ENCODE measurements around the gene ANKRD17. TPM values are rescaled to one million over a fixed set of nuclear protein-coding genes. Genes with fewer than 3 reads are reported as not detected.

The ANKRD17 gene
- total RNA-seq, 1 experiment from 2014 or later = 54.6 TPM

DNA sequence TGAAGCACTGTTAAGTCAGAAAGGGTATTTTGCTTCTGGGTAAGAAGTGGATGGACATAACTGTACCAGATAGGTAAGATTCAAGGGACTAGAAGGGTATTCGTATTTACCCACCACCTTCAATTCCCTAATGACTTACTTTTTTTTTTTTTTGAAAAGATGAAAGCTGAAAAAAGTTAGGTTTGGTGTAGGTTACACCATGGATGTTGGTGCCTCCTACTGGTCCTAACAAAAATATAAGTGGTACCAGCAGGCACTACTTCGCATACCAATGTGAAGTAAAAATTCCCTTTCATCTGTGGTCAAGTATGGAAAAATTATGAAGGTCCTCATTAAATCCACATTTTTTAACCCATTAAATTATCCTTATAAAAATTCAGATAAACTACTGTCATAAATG, 7.2 kb downstream of the ANKRD17 start:
- CTCF ChIA-PET = no interaction called here
- Mint-ChIP-seq H3K4me3 (ENCODE audit: low read depth, unreplicated experiment) (no peak overlapping the region), H3K4me1 (ENCODE audit: low read depth, unreplicated experiment) (peaks cover 4% of the 10 kb centered on the region), H3K27ac (ENCODE audit: unreplicated experiment) (no peak overlapping the region), H3K9me3 (ENCODE audit: low read depth, unreplicated experiment) (no peaks in the 10 kb centered on the region), H3K36me3 (ENCODE audit: insufficient read depth, unreplicated experiment) (peaks cover 11% of the 10 kb centered on the region), H3K27me3 (ENCODE audit: unreplicated experiment) (no peaks in the 10 kb centered on the region)
- intact Hi-C loops (cut with micrococcal nuclease; ENCODE audit: unreplicated experiment) = no loop called here
- BruUV-seq (replicated peaks) = no TSS peak
- DNase-seq = no peak
- TF ChIP-seq, protein P1, sequence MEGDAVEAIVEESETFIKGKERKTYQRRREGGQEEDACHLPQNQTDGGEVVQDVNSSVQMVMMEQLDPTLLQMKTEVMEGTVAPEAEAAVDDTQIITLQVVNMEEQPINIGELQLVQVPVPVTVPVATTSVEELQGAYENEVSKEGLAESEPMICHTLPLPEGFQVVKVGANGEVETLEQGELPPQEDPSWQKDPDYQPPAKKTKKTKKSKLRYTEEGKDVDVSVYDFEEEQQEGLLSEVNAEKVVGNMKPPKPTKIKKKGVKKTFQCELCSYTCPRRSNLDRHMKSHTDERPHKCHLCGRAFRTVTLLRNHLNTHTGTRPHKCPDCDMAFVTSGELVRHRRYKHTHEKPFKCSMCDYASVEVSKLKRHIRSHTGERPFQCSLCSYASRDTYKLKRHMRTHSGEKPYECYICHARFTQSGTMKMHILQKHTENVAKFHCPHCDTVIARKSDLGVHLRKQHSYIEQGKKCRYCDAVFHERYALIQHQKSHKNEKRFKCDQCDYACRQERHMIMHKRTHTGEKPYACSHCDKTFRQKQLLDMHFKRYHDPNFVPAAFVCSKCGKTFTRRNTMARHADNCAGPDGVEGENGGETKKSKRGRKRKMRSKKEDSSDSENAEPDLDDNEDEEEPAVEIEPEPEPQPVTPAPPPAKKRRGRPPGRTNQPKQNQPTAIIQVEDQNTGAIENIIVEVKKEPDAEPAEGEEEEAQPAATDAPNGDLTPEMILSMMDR (IDR thresholded peaks at IDR 0.05; ENCODE audit: unreplicated experiment) = no peak

DNA sequence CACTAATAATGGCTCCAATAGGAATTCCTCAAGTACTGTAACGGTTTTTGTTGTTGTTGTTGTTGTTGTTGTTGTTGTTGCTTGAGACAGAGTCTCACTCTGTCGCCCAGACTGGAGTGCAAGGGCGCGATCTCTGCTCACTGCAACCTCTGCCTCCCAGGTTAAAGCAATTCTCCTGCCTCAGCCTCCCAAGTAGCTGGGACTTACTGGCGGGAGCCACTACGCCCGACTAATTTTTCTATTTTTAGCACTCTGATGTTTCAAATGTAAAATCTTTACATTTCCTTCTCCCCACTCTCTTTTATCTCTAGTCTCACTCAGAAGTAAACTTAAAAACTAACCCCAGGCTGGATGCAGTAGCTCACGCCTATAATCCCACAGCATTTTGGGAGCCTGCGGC, 8.0 kb downstream of the ANKRD17 start:
- CTCF ChIA-PET = no interaction called here
- DNase-seq = no peak
- Mint-ChIP-seq H3K9me3 (ENCODE audit: low read depth, unreplicated experiment) (no peaks in the 10 kb centered on the region), H3K36me3 (ENCODE audit: insufficient read depth, unreplicated experiment) (peaks cover 11% of the 10 kb centered on the region), H3K27me3 (ENCODE audit: unreplicated experiment) (no peaks in the 10 kb centered on the region), H3K27ac (ENCODE audit: unreplicated experiment) (no peak overlapping the region), H3K4me1 (ENCODE audit: low read depth, unreplicated experiment) (peaks cover 9% of the 10 kb centered on the region), H3K4me3 (ENCODE audit: low read depth, unreplicated experiment) (no peak overlapping the region)
- intact Hi-C loops (cut with micrococcal nuclease; ENCODE audit: unreplicated experiment) = no loop called here
- TF ChIP-seq, protein P1 (IDR thresholded peaks at IDR 0.05; ENCODE audit: unreplicated experiment) = no peak
- BruUV-seq (replicated peaks) = no TSS peak

DNA sequence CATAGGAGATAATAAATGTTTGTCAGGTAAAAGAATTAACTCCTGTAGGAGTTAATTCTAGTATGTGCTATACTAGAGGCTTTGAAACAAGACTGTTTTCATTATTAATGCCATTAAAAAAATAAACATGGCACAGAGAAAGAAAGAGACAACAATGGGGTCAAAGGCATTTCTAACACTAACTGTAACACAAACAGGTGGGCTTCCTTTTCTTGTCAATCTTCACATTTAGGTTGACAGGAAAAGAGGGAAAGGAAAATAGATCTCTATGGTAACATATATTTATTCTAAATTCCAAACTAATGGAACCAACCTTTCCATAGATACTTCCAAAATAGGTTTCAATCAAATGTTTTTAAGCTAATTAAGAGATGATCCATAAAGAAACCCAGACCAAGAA, 9.8 kb downstream of the ANKRD17 start:
- TF ChIP-seq, protein P1 (IDR thresholded peaks at IDR 0.05; ENCODE audit: unreplicated experiment) = no peak
- intact Hi-C loops (cut with micrococcal nuclease; ENCODE audit: unreplicated experiment) = no loop called here
- CTCF ChIA-PET = interaction anchor here (0.7 kb wide), 1 partner anchor 9 kb away, joined by 3 read pairs; no protein-coding TSS in a partner anchor
- H3K4me1 Mint-ChIP-seq (ENCODE audit: low read depth, unreplicated experiment) = peaks cover 18% of the 10 kb centered on the region
- no peaks in the 10 kb centered on the region for H3K27me3 Mint-ChIP-seq (ENCODE audit: unreplicated experiment)
- no peak overlapping the region for H3K27ac Mint-ChIP-seq (ENCODE audit: unreplicated experiment)
- no peak overlapping the region for H3K4me3 Mint-ChIP-seq (ENCODE audit: low read depth, unreplicated experiment)
- peaks cover 11% of the 10 kb centered on the region for H3K36me3 Mint-ChIP-seq (ENCODE audit: insufficient read depth, unreplicated experiment)
- BruUV-seq (replicated peaks) = no TSS peak
- DNase-seq = no peak
- no peaks in the 10 kb centered on the region for H3K9me3 Mint-ChIP-seq (ENCODE audit: low read depth, unreplicated experiment)

DNA sequence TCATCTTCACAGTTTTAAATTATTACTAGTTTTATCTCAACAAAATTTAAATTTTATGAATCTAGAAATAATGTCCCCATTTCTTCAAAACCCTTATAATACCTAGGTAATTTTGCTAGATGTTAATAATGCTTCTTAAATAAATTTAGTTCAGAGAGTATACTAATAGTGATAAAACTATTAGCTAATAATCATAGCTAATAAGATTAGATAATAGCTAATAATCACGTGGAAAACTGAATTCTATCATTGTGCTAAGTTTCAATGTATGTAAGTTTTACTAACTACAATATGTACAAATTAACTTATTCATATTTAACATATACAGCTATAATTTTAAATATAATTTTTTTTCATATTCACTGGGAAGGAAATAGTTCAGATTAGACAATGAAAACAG, 10.2 kb downstream of the ANKRD17 start:
- H3K27ac Mint-ChIP-seq (ENCODE audit: unreplicated experiment) = no peak overlapping the region
- TF ChIP-seq, protein P1 (IDR thresholded peaks at IDR 0.05; ENCODE audit: unreplicated experiment) = no peak
- CTCF ChIA-PET = no interaction called here

More for the DNA sequence above, 10.2 kb downstream of the ANKRD17 start:
- intact Hi-C loops (cut with micrococcal nuclease; ENCODE audit: unreplicated experiment) = no loop called here
- DNase-seq = no peak
- Mint-ChIP-seq H3K4me3 (ENCODE audit: low read depth, unreplicated experiment) (no peak overlapping the region), H3K36me3 (ENCODE audit: insufficient read depth, unreplicated experiment) (peaks cover 11% of the 10 kb centered on the region), H3K4me1 (ENCODE audit: low read depth, unreplicated experiment) (peaks cover 19% of the 10 kb centered on the region), H3K9me3 (ENCODE audit: low read depth, unreplicated experiment) (no peaks in the 10 kb centered on the region), H3K27me3 (ENCODE audit: unreplicated experiment) (no peaks in the 10 kb centered on the region)
- BruUV-seq (replicated peaks) = no TSS peak
